ENCODE measurements around the gene OOSP4B.
"Not testable (repeated sequence)": the region's sequence is repeated elsewhere in the genome, so short reads cannot be mapped to it uniquely, and the experiment has no call there.

DNA sequence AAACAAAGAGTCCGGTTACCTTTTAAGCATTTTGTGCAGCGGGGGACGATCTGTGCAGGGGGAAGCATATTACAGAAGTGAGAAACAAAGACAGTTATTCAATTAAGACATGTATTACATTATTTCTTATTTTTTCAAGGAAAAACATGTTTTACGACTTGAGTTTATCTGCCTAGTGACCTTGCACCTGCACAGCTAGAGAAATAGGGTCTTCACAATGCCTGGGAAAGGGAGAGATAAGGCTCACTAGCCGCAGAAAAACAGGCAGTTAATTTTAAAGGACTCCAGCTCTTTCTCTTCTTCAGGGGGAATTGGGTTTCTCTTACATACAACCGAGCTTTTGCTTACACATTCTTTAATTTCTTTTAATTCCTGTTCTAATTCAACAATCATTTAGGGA is 54.7 kb downstream of the OOSP4B start:
- TF ChIP-seq, protein P1, sequence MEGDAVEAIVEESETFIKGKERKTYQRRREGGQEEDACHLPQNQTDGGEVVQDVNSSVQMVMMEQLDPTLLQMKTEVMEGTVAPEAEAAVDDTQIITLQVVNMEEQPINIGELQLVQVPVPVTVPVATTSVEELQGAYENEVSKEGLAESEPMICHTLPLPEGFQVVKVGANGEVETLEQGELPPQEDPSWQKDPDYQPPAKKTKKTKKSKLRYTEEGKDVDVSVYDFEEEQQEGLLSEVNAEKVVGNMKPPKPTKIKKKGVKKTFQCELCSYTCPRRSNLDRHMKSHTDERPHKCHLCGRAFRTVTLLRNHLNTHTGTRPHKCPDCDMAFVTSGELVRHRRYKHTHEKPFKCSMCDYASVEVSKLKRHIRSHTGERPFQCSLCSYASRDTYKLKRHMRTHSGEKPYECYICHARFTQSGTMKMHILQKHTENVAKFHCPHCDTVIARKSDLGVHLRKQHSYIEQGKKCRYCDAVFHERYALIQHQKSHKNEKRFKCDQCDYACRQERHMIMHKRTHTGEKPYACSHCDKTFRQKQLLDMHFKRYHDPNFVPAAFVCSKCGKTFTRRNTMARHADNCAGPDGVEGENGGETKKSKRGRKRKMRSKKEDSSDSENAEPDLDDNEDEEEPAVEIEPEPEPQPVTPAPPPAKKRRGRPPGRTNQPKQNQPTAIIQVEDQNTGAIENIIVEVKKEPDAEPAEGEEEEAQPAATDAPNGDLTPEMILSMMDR (IDR thresholded peaks at IDR 0.05; ENCODE audit: poor library complexity), result not testable (repeated sequence)
- not testable (repeated sequence) for TF ChIP-seq EZH2phosphoT487 (IDR thresholded peaks at IDR 0.05; ENCODE audit: low read depth, severe bottlenecking, unreplicated experiment); EZH2 (IDR thresholded peaks at IDR 0.05; ENCODE audit: borderline replicate concordance)
